ENCODE data around the gene RNFT2. TPM values are rescaled to one million over a fixed set of nuclear protein-coding genes. Genes with fewer than 3 reads are reported as not detected.

RNFT2 gene
- total RNA-seq, 6 experiments from 2014 or later = 0.09 to 2.1 (median 0.75) TPM

GRCh38 chr12:116891019-116891418 is 152.9 kb downstream of the RNFT2 start:
- Histone ChIP-seq H3K27ac (no peak overlapping the region), H3K27me3 (no peaks in the 10 kb centered on the region), H3K4me1 (no peaks in the 10 kb centered on the region), H3K36me3 (no peaks in the 10 kb centered on the region), H3K4me3 (no peak overlapping the region), H3K9me3 (no peaks in the 10 kb centered on the region)
- no peak for ATAC-seq
- 86% methylated on average over 3 of the region's 3 CpGs for WGBS (ENCODE audit: insufficient coverage, low coverage, low lambda C conversion rate, missing lambda C conversion rate)
- no peak for TF ChIP-seq CTCF (IDR thresholded peaks at IDR 0.05)
- TF ChIP-seq POLR2A (IDR thresholded peaks at IDR 0.05) = no peak
- intact Hi-C loops (cut with DNase I) = no loop called here
- DNase-seq = no peak

- H3K36me3 ChIP-seq = no peaks in the 10 kb centered on the region
- intact Hi-C loops (cut with DNase I) = no loop called here
- H3K27me3 ChIP-seq = no peaks in the 10 kb centered on the region
- WGBS (ENCODE audit: insufficient coverage, low coverage, low lambda C conversion rate, missing lambda C conversion rate) = 66% methylated on average over 12 of the region's 12 CpGs
- H3K4me3 ChIP-seq = no peak overlapping the region
- TF ChIP-seq POLR2A (IDR thresholded peaks at IDR 0.05) = no peak
- no peak for TF ChIP-seq CTCF (IDR thresholded peaks at IDR 0.05)
- no peaks in the 10 kb centered on the region for H3K4me1 ChIP-seq
- DNase-seq (no peak), ATAC-seq (no peak)
- H3K27ac ChIP-seq = no peak overlapping the region
- H3K9me3 ChIP-seq = no peaks in the 10 kb centered on the region
Measured at GRCh38 chr12:116892349-116893140, 154.4 kb downstream of the RNFT2 start.

GRCh38 chr12:116894913-116895312 is 156.8 kb downstream of the RNFT2 start:
- no peak for TF ChIP-seq CTCF (IDR thresholded peaks at IDR 0.05)
- TF ChIP-seq POLR2A (IDR thresholded peaks at IDR 0.05) = no peak
- Histone ChIP-seq H3K36me3 (no peaks in the 10 kb centered on the region), H3K9me3 (no peaks in the 10 kb centered on the region), H3K27ac (no peak overlapping the region), H3K27me3 (no peaks in the 10 kb centered on the region), H3K4me1 (no peaks in the 10 kb centered on the region), H3K4me3 (no peak overlapping the region)
- 79% methylated on average over 3 of the region's 3 CpGs for WGBS (ENCODE audit: insufficient coverage, low coverage, low lambda C conversion rate, missing lambda C conversion rate)
- DNase-seq (no peak), ATAC-seq (no peak)
- intact Hi-C loops (cut with DNase I) = no loop called here

GRCh38 chr12:116896411-116896924 is 158.4 kb downstream of the RNFT2 start:
- 49% methylated on average over 6 of the region's 7 CpGs for WGBS (ENCODE audit: insufficient coverage, low coverage, low lambda C conversion rate, missing lambda C conversion rate)
- H3K27me3 ChIP-seq = no peaks in the 10 kb centered on the region
- no peak for ATAC-seq
- no peaks in the 10 kb centered on the region for H3K9me3 ChIP-seq
- TF ChIP-seq CTCF (IDR thresholded peaks at IDR 0.05) = no peak
- TF ChIP-seq POLR2A (IDR thresholded peaks at IDR 0.05) = no peak
- intact Hi-C loops (cut with DNase I) = no loop called here
- H3K36me3 ChIP-seq = no peaks in the 10 kb centered on the region
- no peak for DNase-seq
- no peak overlapping the region for H3K4me3 ChIP-seq
- no peak overlapping the region for H3K27ac ChIP-seq
- H3K4me1 ChIP-seq = no peaks in the 10 kb centered on the region
